HL-60 (cell line): ENCODE results near the gene SPEF1.

ENCODE experiments used
- CTCF ChIP-seq: IDR thresholded peaks from one replicate; pipeline ENCODE4 v1.5.1; 2011; ENCODE audit warnings: low read length, control low read depth, inconsistent platforms; ENCODE audit not compliant: insufficient read depth
- GABPA ChIP-seq: IDR thresholded peaks from 2 replicates; pipeline ENCODE4 v1.6.1; 2012; ENCODE audit warnings: low read depth
- POLR2AphosphoS5 ChIP-seq: IDR thresholded peaks from 2 replicates; pipeline ENCODE4 v1.6.1; 2012; ENCODE audit warnings: low read depth

GRCh38 chr20:3751305-3751674 is 30.0 kb downstream of the SPEF1 start:
- TF ChIP-seq CTCF: no peak
- TF ChIP-seq POLR2AphosphoS5: no peak
- TF ChIP-seq GABPA: no peak
